ENCODE results near the gene GRIK2.

Gene GRIK2

DNA sequence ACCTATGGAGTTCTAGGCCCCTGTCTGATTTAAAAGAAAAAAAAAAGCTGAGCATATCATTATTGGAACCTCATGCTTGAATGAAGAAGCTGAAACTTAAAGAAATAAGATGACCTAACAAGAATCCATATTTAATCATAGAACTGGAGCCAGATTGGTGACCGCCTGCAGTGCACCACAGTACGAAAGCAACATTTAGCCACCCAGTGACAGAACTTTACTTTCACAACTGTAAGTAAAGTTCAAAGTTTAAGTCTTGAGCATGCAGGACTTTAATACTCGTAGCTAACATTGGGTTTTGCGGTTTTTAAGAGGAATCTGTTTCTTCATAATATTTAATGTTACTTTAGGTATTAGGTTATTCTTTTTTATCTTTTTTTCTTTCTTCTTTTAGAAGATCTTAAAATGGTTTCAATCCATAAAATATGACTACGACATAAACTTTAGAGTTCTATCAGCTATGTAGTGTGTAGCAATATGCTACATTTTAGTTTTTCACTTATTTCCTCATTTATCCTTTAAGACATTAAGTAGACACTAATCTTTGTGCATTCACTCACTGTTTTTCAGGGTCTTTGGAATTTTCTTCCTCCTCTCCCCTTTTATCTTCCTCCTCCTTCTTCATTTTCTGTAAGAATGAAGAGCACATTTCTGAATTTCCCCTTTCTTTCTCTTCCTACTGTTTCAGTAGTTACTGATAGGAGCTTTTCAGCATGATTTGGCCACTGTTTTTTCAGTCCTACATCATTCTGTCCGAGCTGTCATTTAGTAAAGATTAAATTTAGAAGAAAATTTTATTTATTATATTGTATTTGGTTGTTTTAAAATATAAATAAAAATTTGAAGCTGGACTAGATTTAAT lies 514.1 kb downstream of the GRIK2 start:
- no peak for DNase-seq (ENCODE audit: low read depth)

- no peak for DNase-seq (ENCODE audit: low read depth)
Measured at GRCh38 chr6:101909366-101909765, 515.9 kb downstream of the GRIK2 start.

- no peak for DNase-seq (ENCODE audit: low read depth)
Measured at GRCh38 chr6:101912311-101912710, 518.8 kb downstream of the GRIK2 start.

DNA sequence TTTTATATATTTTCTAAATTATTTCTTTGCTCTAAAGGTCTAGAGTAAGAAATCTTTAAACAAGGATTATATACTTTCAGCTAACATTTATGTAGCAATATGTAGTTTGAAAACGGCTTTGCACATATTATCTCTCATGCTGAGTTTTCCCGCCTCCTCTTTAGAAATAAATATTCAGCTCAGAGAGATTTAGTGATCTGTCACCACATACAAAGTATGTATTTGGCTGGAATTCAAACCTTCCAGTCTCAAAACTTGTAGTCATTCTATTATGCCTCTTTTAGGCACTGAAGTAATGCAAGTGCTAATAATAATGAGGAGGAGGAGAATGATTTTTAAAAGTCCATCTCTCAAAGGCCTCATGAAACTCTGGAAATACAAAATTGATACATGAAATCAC lies 525.0 kb downstream of the GRIK2 start:
- DNase-seq (ENCODE audit: low read depth) = no peak

DNA sequence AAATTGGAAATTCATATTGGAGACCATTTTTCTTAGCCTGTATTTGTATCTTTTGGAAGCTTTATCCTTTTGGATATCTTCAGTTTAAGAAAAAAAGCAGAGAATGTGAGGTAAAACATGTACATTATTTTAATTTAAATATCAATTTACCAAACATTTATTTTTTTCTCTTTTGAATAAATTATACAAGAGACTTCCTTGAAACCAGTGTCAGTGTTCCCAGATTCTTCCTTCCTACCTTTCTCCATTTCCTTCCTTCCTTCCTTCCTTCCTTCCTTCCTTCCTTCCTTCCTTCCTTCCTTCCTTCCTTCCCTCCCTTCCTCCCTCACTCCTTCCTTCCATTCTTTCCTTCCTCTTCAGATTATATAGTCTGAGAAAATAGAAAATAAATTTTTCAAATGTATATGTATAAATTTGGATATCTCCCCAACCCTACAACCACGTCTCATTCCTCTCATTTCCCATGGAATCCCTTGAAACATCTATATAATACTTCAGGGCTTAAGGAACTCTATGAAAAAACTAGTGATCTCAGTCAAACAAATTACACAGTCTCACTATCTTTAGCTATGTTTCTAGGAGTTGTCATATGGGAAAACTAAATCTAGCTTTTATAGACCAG lies 528.4 kb downstream of the GRIK2 start:
- no peak for DNase-seq (ENCODE audit: low read depth)

DNA sequence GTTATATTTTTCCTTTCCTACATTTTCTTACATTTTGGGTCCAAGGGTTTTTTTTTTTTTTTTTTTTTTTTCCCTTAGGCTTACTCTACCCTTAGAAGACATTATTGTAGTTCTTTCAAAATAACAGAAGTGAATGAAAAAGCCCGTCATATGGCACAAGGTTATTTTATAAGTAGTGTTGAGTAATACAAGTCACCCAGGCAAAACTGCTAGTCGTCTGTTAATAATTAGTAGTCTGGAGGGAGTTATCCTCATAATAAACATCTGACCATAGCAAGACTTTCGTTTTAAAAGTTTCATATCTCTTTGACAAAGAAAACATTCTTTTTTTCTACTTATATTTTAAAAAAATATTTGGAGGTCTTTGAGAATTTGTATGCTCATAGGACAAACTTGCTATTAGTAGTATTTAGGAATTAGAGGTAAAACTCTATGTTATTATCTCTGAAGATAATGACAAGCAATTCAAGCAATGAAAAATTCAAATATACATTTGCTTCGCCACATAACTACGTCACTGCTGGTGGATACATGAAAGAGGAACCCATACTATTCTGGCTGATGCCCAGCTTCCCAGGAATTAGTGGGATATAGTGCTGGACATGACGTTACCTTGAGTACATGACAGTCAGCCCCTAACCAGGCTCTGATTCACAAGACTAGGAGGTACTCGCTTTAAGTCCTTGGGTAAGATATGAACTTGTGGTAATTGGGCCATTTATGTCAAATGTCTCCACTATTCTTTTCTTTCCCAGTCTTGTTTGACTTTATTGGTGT lies 532.8 kb downstream of the GRIK2 start:
- no peak for DNase-seq (ENCODE audit: low read depth)

- no peak for DNase-seq (ENCODE audit: low read depth)
Measured at GRCh38 chr6:101931766-101932165, 538.3 kb downstream of the GRIK2 start.

GRCh38 chr6:101932704-101933103 lies 539.2 kb downstream of the GRIK2 start:
- DNase-seq (ENCODE audit: low read depth) = no peak

DNA sequence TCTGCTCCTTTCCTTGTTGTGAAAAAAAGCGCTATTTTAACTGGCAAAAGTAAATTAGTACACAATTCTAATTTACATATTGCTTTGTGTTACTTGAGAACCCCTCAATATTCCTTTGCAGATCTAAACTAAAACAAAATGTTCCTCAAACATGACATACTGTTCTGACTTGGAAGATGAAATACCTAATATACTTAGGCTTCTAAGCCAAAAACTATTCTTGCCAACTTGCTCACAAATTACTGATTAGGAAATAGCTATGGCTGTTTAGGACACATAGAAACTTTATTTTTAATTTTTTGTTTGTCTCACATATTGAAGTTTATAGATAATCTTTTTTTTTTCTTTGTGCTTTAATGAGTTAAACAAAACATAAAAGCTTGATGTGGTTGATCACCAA lies 542.2 kb downstream of the GRIK2 start:
- no peak for DNase-seq (ENCODE audit: low read depth)

- no peak for DNase-seq (ENCODE audit: low read depth)
Measured at GRCh38 chr6:101936516-101936915, 543.0 kb downstream of the GRIK2 start.

DNA sequence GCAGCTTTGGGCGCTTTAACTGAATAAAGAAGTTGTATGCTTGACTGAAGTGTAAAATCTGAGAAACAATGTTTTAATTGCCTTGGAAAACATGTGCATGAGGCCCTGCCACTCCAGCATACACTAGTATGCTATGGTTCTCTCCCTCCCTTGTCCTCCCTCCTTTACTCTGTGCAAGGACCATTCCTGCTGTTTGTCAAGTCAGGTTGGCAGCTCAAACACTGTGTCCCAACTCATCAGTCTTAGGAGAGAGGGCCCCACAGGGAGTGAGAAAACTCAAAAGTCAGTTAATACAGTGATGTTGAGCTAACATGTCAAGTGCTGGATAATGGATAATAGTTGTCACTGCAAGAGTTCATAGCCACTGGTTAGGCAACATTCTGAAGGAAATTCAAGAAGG lies 543.6 kb downstream of the GRIK2 start:
- no peak for DNase-seq (ENCODE audit: low read depth)

DNA sequence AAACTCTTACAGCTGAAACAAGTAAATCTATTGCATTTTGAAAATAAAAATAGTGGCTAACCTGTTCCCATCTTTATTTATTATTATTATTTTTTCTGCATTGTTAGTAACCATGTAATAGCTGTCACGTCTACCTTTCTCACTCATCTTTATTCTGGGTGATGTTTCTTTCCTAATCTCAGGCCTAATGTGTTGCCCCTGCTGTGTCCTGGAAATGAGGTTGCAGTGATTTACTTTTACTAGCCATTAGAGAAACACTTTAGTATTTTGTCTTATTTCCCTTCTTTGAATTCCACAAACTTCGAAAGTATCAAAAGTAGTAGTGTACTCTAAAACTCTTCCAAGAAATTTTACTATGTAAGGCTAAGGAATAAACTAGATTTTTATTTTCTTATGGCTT lies 546.9 kb downstream of the GRIK2 start:
- DNase-seq (ENCODE audit: low read depth) = no peak

DNA sequence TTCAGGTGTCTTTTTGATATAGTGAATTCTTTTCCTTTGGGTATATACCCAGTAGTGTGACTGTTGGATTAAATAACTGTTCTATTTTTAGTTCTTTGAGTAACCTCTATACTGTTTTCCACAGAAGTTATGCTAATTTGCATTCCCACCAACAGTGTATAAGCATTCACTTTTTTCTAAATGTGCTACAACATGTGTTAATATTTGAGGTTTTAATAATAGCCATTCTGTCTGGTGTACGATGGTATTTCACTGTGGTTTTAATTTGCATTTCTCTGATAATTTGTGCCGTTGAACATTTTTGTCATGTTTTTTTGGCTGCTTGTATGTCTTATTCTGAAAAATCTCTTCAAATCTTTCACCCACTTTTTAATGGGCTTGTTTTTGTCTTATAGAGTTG lies 563.5 kb downstream of the GRIK2 start:
- no peak for DNase-seq (ENCODE audit: low read depth)

GRCh38 chr6:101961357-101961756 lies 567.8 kb downstream of the GRIK2 start:
- no peak for DNase-seq (ENCODE audit: low read depth)

GRCh38 chr6:101980924-101981323 lies 587.4 kb downstream of the GRIK2 start:
- DNase-seq (ENCODE audit: low read depth) = no peak

DNA sequence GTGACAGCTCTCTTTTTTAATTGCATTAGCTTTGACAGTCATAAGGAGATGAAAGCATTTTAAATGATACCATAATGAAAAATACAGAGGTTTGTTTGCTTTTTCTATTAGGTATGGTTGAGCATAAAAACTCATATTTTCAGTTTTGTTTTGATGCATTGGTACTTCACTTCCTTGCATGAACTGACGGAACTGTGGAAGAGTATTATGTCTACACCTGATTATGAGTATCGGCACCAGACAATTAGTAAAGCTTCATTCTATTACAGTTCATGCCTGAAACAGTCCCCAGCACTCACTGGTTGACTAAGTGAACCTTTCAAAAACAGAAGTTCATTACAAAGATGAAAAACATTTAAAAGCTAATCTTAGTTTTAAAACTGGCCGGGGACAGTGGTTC lies 593.0 kb downstream of the GRIK2 start:
- DNase-seq (ENCODE audit: low read depth) = no peak

DNA sequence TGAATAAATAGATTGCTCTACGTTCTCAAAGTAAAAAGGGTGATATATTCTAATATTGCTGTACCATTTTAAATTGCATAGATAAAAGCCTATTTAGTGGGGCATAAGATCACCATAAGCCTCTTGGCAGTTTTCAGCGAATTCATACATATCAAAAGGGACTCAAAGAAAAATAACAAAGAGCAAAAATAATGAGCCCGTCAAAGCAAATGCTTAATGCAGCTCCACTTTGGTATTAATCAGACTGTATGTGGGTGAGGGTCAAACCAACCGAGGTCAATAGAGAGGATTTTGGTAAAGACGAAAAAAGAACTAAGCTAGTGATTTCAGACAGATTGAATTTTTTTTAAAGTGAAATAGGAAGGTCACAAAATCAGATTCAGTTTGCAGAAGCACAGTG lies 598.8 kb downstream of the GRIK2 start:
- DNase-seq (ENCODE audit: low read depth) = no peak

DNA sequence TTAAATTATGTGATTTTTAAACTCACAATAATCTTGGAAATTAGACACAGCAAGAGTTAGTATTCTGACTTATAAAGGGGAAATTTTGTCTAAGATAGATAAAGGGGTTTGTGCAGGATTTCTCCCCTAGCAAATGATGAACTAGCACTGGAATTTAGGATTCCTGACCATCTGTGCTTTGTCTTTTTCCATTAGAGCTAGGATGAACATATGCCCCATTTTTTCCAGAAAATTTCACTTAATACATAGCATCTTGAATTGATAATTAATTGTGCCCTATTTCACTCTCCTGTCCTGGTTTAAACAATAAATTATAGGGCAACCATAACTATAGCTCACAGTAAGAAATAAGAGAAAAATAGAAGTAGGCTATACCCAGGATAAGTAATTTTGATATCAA lies 601.0 kb downstream of the GRIK2 start:
- DNase-seq (ENCODE audit: low read depth) = no peak

DNA sequence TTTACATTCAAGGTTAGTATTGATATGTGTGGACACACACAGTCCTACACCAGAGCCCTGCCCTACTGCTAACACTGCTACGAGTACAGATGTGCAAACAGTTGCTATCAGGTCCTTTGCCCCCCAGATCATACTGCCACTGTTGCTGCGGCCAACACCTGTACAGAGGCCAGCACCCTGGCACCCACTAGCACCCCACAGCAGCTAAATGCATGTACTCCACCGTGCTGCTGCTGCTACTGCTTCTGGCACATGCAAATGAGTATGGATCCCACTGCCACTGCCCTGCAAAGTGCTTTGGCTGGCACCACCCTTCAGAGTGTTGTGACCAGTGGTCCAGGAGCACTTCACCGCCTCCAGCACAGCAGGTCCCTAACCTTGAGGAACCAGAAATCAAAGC lies 621.9 kb downstream of the GRIK2 start:
- no peak for DNase-seq (ENCODE audit: low read depth)

- DNase-seq (ENCODE audit: low read depth) = no peak
Measured at GRCh38 chr6:102022281-102022680, 628.8 kb downstream of the GRIK2 start.

DNA sequence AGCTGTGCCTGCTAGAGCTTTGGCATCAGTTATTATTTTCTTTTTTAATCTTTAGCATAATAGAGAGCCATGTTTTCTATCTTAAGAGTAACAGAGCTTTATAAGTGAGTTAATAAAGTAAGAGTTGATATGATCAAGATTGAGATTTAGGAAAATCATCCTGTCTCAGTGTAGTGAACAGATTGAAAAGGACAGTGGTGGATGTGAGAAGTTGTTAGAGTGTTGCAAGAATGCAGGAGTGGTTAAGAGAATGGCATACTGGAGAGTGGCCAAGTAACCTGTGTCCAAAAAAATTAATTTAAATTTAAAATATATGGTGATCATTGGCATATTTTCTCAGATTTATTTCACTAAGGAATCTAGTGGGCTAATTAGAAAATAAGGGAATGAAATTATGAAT lies 629.3 kb downstream of the GRIK2 start:
- DNase-seq (ENCODE audit: low read depth) = no peak

GRCh38 chr6:102023977-102024657 lies 630.6 kb downstream of the GRIK2 start:
- no peak for DNase-seq (ENCODE audit: low read depth)

Measured in activated T-cell treated with anti-CD3 and anti-CD28 coated beads for 24 hours (primary cell).